Vagina (tissue), 2 donors: Measurements from ENCODE around the gene GRM8. TPM values are rescaled to one million over a fixed set of nuclear protein-coding genes. Genes with fewer than 3 reads are reported as not detected.
"Not testable (repeated sequence)": the region's sequence is repeated elsewhere in the genome, so short reads cannot be mapped to it uniquely, and the experiment has no call there.

ENCODE experiments used
- DNase-seq, 2 donors: peaks; one replicate each; pipeline ENCODE4 v3.0.0-alpha.2; 2017; ENCODE audit errors: extremely low spot score in 2 of 2
- H3K27ac ChIP-seq: fragments of 200-600 bp; sonication (generic); one replicate; pipeline ENCODE4 v1.5.1; 2019
- H3K27me3 ChIP-seq: fragments of 200-600 bp; sonication (generic); one replicate; pipeline ENCODE4 v1.5.1; 2019
- H3K36me3 ChIP-seq, 2 donors: fragments of 200-600 bp; sonication (generic); one replicate each; pipeline ENCODE4 v1.5.1; 2017 to 2019
- H3K4me1 ChIP-seq: fragments of 200-600 bp; sonication (generic); one replicate; pipeline ENCODE4 v1.5.1; 2019
- H3K4me3 ChIP-seq, 2 donors: fragments of 200-600 bp; sonication (generic); 1 replicate in 1 of 2; 2 replicates in 1 of 2; pipeline ENCODE4 v1.5.1; 2016 to 2019
- H3K9me3 ChIP-seq: fragments of 200-600 bp; sonication (generic); one replicate; pipeline ENCODE4 v1.5.1; 2019
- CTCF ChIP-seq, 3 experiments: fragments of 450-650 bp in 2 of 3; fragments of 200-600 bp in 1 of 3; sonication (generic) in 1 of 3; IDR thresholded peaks; one replicate each; pipeline ENCODE4 v1.5.1; 2017 to 2019; ENCODE audit warnings: antibody characterized with exemption in 3 of 3, mild to moderate bottlenecking in 2 of 3, moderate library complexity in 2 of 3
- POLR2A ChIP-seq, 2 donors: fragments of 450-650 bp; IDR thresholded peaks; one replicate each; pipeline ENCODE4 v1.6.1; 2017; ENCODE audit warnings: antibody characterized with exemption in 2 of 2, mild to moderate bottlenecking in 2 of 2, moderate library complexity in 2 of 2
- POLR2AphosphoS5 ChIP-seq, 2 donors: sonication (generic); formaldehyde crosslinking; IDR thresholded peaks; one replicate each; pipeline ENCODE4 v1.9.0; 2017; ENCODE audit warnings: antibody characterized with exemption in 2 of 2, mild to moderate bottlenecking in 2 of 2, low read depth in 1 of 2; ENCODE audit not compliant: insufficient read depth in 1 of 2
- intact Hi-C: fragments of 100-400 bp; cut with DNase I; formaldehyde crosslinking; loops from one replicate; pipeline ENCODE4 v1.15.1; 2023
- total RNA-seq: library from RNA; depleted of rRNA; stranded (reverse); fragments of >200 nt; gene quantifications from one replicate; pipeline ENCODE4 v1.2.3, GENCODE V29; 2016

The GRM8 gene
- total RNA-seq, 1 donor from 2014 or later = not detected

GRCh38 chr7:126931581-126931980, 321.2 kb downstream of the GRM8 start:
- DNase-seq = no peak
- Histone ChIP-seq H3K36me3 (no peaks in the 10 kb centered on the region), H3K27ac (no peak overlapping the region), H3K9me3 (no peaks in the 10 kb centered on the region), H3K4me1 (no peaks in the 10 kb centered on the region), H3K27me3 (no peaks in the 10 kb centered on the region), H3K4me3 (no peak overlapping the region)
- intact Hi-C loops = no loop called here
- TF ChIP-seq POLR2AphosphoS5 (IDR thresholded peaks at IDR 0.05; ENCODE audit: insufficient read depth in 1 of 2, low read depth in 1 of 2) (no peak), POLR2A (IDR thresholded peaks at IDR 0.05) (no peak), CTCF (IDR thresholded peaks at IDR 0.05) (no peak)

GRCh38 chr7:126930166-126930565, 322.6 kb downstream of the GRM8 start:
- no peak overlapping the region for H3K4me3 ChIP-seq
- no peaks in the 10 kb centered on the region for H3K27me3 ChIP-seq
- intact Hi-C loops = no loop called here
- H3K4me1 ChIP-seq = no peaks in the 10 kb centered on the region
- no peak for DNase-seq
- no peaks in the 10 kb centered on the region for H3K9me3 ChIP-seq
- H3K36me3 ChIP-seq = no peaks in the 10 kb centered on the region
- TF ChIP-seq CTCF (IDR thresholded peaks at IDR 0.05) (no peak), POLR2A (IDR thresholded peaks at IDR 0.05) (no peak), POLR2AphosphoS5 (IDR thresholded peaks at IDR 0.05; ENCODE audit: insufficient read depth in 1 of 2, low read depth in 1 of 2) (no peak)
- no peak overlapping the region for H3K27ac ChIP-seq

GRCh38 chr7:126924477-126924876, 328.3 kb downstream of the GRM8 start:
- Histone ChIP-seq H3K27me3 (no peaks in the 10 kb centered on the region), H3K27ac (no peak overlapping the region), H3K4me3 (no peak overlapping the region), H3K36me3 (no peaks in the 10 kb centered on the region), H3K9me3 (no peaks in the 10 kb centered on the region), H3K4me1 (no peaks in the 10 kb centered on the region)
- intact Hi-C loops = no loop called here
- TF ChIP-seq CTCF (IDR thresholded peaks at IDR 0.05) = no peak
- TF ChIP-seq POLR2A (IDR thresholded peaks at IDR 0.05) = no peak
- TF ChIP-seq POLR2AphosphoS5 (IDR thresholded peaks at IDR 0.05; ENCODE audit: insufficient read depth in 1 of 2, low read depth in 1 of 2) = no peak
- no peak for DNase-seq

GRCh38 chr7:126911627-126912026, 341.1 kb downstream of the GRM8 start:
- H3K4me3 ChIP-seq, H3K27ac ChIP-seq, H3K36me3 ChIP-seq, H3K27me3 ChIP-seq, intact Hi-C loops, DNase-seq, H3K9me3 ChIP-seq, H3K4me1 ChIP-seq: not testable (repeated sequence)

- H3K4me1 ChIP-seq, intact Hi-C loops: not testable (repeated sequence)
These were observed 344.2 kb downstream of the GRM8 start for GRCh38 chr7:126908564-126908963.

GRCh38 chr7:126907657-126908056, 345.1 kb downstream of the GRM8 start:
- H3K4me3 ChIP-seq, H3K36me3 ChIP-seq, H3K4me1 ChIP-seq, intact Hi-C loops, H3K27ac ChIP-seq, H3K9me3 ChIP-seq, H3K27me3 ChIP-seq, DNase-seq: not testable (repeated sequence)

More at GRCh38 chr7:126908564-126908963, 344.2 kb downstream of the GRM8 start:
- H3K9me3 ChIP-seq, H3K36me3 ChIP-seq, H3K4me3 ChIP-seq, H3K27me3 ChIP-seq, H3K27ac ChIP-seq, DNase-seq: not testable (repeated sequence)

GRCh38 chr7:126905255-126905654, 347.5 kb downstream of the GRM8 start:
- H3K27ac ChIP-seq, H3K27me3 ChIP-seq, intact Hi-C loops, H3K4me3 ChIP-seq, H3K9me3 ChIP-seq, H3K36me3 ChIP-seq, H3K4me1 ChIP-seq, DNase-seq: not testable (repeated sequence)

GRCh38 chr7:126901041-126901765, 351.5 kb downstream of the GRM8 start:
- H3K4me1 ChIP-seq, intact Hi-C loops, H3K9me3 ChIP-seq, H3K4me3 ChIP-seq, DNase-seq, H3K27me3 ChIP-seq, H3K36me3 ChIP-seq, H3K27ac ChIP-seq: not testable (repeated sequence)

- H3K9me3 ChIP-seq, intact Hi-C loops, H3K36me3 ChIP-seq, H3K27ac ChIP-seq, H3K4me1 ChIP-seq, H3K27me3 ChIP-seq, DNase-seq, H3K4me3 ChIP-seq: not testable (repeated sequence)
These were observed 364.8 kb downstream of the GRM8 start for GRCh38 chr7:126887980-126888379.

- H3K27ac ChIP-seq, H3K4me1 ChIP-seq, intact Hi-C loops, H3K9me3 ChIP-seq, DNase-seq, H3K4me3 ChIP-seq, H3K27me3 ChIP-seq, H3K36me3 ChIP-seq: not testable (repeated sequence)
These were observed 365.2 kb downstream of the GRM8 start for GRCh38 chr7:126887560-126887959.
